ENCODE measurements around the gene CEP131.
"Not testable (repeated sequence)": the region's sequence is repeated elsewhere in the genome, so short reads cannot be mapped to it uniquely, and the experiment has no call there.

CEP131 gene

GRCh38 chr17:81152288-81152828, 70.4 kb downstream of the CEP131 start:
- no peak for DNase-seq (ENCODE audit: low read depth in 2 of 2)

- no peak for DNase-seq (ENCODE audit: low read depth in 2 of 2)
Observed at GRCh38 chr17:81151278-81151677, 71.5 kb downstream of the CEP131 start.

GRCh38 chr17:81150377-81151077, 72.2 kb downstream of the CEP131 start:
- DNase-seq (ENCODE audit: low read depth in 2 of 2), result no peak

- DNase-seq (ENCODE audit: low read depth in 2 of 2), result no peak
Observed at GRCh38 chr17:81148986-81149533, 73.7 kb downstream of the CEP131 start.

GRCh38 chr17:81148571-81148970, 74.2 kb downstream of the CEP131 start:
- no peak for DNase-seq (ENCODE audit: low read depth in 2 of 2)

GRCh38 chr17:81147701-81148100, 75.1 kb downstream of the CEP131 start:
- no peak for DNase-seq (ENCODE audit: low read depth in 2 of 2)

GRCh38 chr17:81146208-81146607, 76.6 kb downstream of the CEP131 start:
- DNase-seq (ENCODE audit: low read depth in 2 of 2), result not testable (repeated sequence)

GRCh38 chr17:81144423-81144781, 78.4 kb downstream of the CEP131 start:
- no peak for DNase-seq (ENCODE audit: low read depth in 2 of 2)

- no peak for DNase-seq (ENCODE audit: low read depth in 2 of 2)
Observed at GRCh38 chr17:81143717-81144422, 78.9 kb downstream of the CEP131 start.

GRCh38 chr17:81143200-81143527, 79.6 kb downstream of the CEP131 start:
- no peak for DNase-seq (ENCODE audit: low read depth in 2 of 2)

- DNase-seq (ENCODE audit: low read depth in 2 of 2), result peak; percentile 12 to 25
Observed at GRCh38 chr17:81142301-81143199, 80.2 kb downstream of the CEP131 start.

GRCh38 chr17:81140695-81141094, 82.1 kb downstream of the CEP131 start:
- DNase-seq (ENCODE audit: low read depth in 2 of 2), result no peak

GRCh38 chr17:81140018-81140417, 82.7 kb downstream of the CEP131 start:
- no peak for DNase-seq (ENCODE audit: low read depth in 2 of 2)
